GM23338 (cell line): ENCODE measurements around the gene IRF2BPL. TPM values are rescaled to one million over a fixed set of nuclear protein-coding genes. Genes with fewer than 3 reads are reported as not detected.

Experiments
- ATAC-seq: fragments of 200-7000 bp; cut with Tn5 transposase; 3 replicates; pipeline ENCODE4 v1.9.1; 2020
- DNase-seq: peaks from one replicate; pipeline ENCODE4 v3.0.0-alpha.2; 2015; ENCODE audit warnings: low spot score
- H2AFZ ChIP-seq: fragments of 200-600 bp; sonication (generic); 2 replicates; pipeline ENCODE4 v1.8.0; 2016; ENCODE audit warnings: antibody characterized with exemption, mild to moderate bottlenecking, moderate library complexity
- H3F3A ChIP-seq: fragments of 200-600 bp; sonication (generic); replicated peaks from 2 replicates; pipeline ENCODE4 v1.8.0; 2017; ENCODE audit warnings: antibody characterized with exemption, mixed run types, low read depth
- H3K27ac ChIP-seq: fragments of 200-600 bp; sonication (generic); 2 replicates; pipeline ENCODE4 v1.6.1; 2016; ENCODE audit warnings: low read depth
- H3K27me3 ChIP-seq: fragments of 200-600 bp; sonication (generic); 2 replicates; pipeline ENCODE4 v1.8.0; 2016; ENCODE audit warnings: mild to moderate bottlenecking, mixed run types, moderate library complexity; ENCODE audit not compliant: insufficient read depth
- H3K36me3 ChIP-seq: fragments of 200-600 bp; sonication (generic); 2 replicates; pipeline ENCODE4 v1.8.0; 2016; ENCODE audit warnings: mild to moderate bottlenecking; ENCODE audit not compliant: insufficient read depth
- H3K4me1 ChIP-seq: fragments of 200-600 bp; sonication (generic); 2 replicates; pipeline ENCODE4 v1.8.0; 2016; ENCODE audit warnings: mild to moderate bottlenecking, moderate library complexity; ENCODE audit not compliant: insufficient read depth
- H3K4me2 ChIP-seq: fragments of 200-600 bp; sonication (generic); 2 replicates; pipeline ENCODE4 v1.7.1; 2017; ENCODE audit warnings: mixed run types
- H3K4me3 ChIP-seq: fragments of 200-600 bp; sonication (generic); 2 replicates; pipeline ENCODE4 v1.6.1; 2016; ENCODE audit warnings: mixed run types
- H3K79me2 ChIP-seq: fragments of 200-600 bp; sonication (generic); replicated peaks from 2 replicates; pipeline ENCODE4 v1.8.0; 2017; ENCODE audit warnings: mild to moderate bottlenecking; ENCODE audit not compliant: insufficient read depth
- H3K9me2 ChIP-seq: fragments of 200-600 bp; sonication (generic); 2 replicates; pipeline ENCODE4 v1.8.0; 2017; ENCODE audit not compliant: insufficient read depth
- H4K20me1 ChIP-seq: fragments of 200-600 bp; sonication (generic); replicated peaks from 2 replicates; pipeline ENCODE4 v1.8.0; 2017; ENCODE audit warnings: mild to moderate bottlenecking; ENCODE audit not compliant: insufficient read depth
- H3K27ac Mint-ChIP-seq: 2 replicates; pipeline ENCODE4 v1.8.0; 2020; ENCODE audit warnings: inconsistent platforms, mild to moderate bottlenecking, moderate library complexity, mixed read lengths
- H3K27me3 Mint-ChIP-seq: 3 replicates; pipeline ENCODE4 v1.8.0; 2022; ENCODE audit warnings: low read depth, mild to moderate bottlenecking, moderate library complexity, mixed read lengths, inconsistent platforms; ENCODE audit not compliant: insufficient read depth, poor library complexity
- H3K36me3 Mint-ChIP-seq: 3 replicates; pipeline ENCODE4 v1.8.0; 2021; ENCODE audit warnings: low read depth, mild to moderate bottlenecking, inconsistent platforms, moderate library complexity, mixed read lengths
- H3K4me1 Mint-ChIP-seq: 3 replicates; pipeline ENCODE4 v1.8.0; 2020; ENCODE audit warnings: mild to moderate bottlenecking, inconsistent platforms, mixed read lengths
- H3K4me3 Mint-ChIP-seq: 3 replicates; pipeline ENCODE4 v1.8.0; 2021; ENCODE audit warnings: moderate library complexity, mild to moderate bottlenecking, inconsistent platforms, mixed read lengths
- H3K9me3 Mint-ChIP-seq: 3 replicates; pipeline ENCODE4 v1.8.0; 2020; ENCODE audit warnings: moderate library complexity, mild to moderate bottlenecking, inconsistent platforms, mixed read lengths
- CREB1 ChIP-seq: fragments of 250-450 bp; sonication (Bioruptor Pico); IDR thresholded peaks from 2 replicates; pipeline ENCODE4 v1.5.0; 2020; ENCODE audit warnings: low read depth, mild to moderate bottlenecking, moderate library complexity
- EZH2 ChIP-seq: fragments of 200-600 bp; sonication (generic); IDR thresholded peaks from one replicate; pipeline ENCODE4 v1.8.0; 2017; ENCODE audit warnings: antibody characterized with exemption, mild to moderate bottlenecking, low read depth; ENCODE audit not compliant: unreplicated experiment
- JUNB ChIP-seq: IDR thresholded peaks from one replicate; pipeline ENCODE4 v1.6.1; 2016; ENCODE audit warnings: antibody characterized with exemption; ENCODE audit not compliant: unreplicated experiment
- POLR2AphosphoS5 ChIP-seq: IDR thresholded peaks from 2 replicates; pipeline ENCODE4 v1.6.1; 2016; ENCODE audit warnings: antibody characterized with exemption, low read depth
- REST ChIP-seq: IDR thresholded peaks from one replicate; pipeline ENCODE4 v1.6.1; 2018; ENCODE audit warnings: antibody characterized with exemption; ENCODE audit not compliant: unreplicated experiment
- STAT1 ChIP-seq: IDR thresholded peaks from one replicate; pipeline ENCODE4 v1.6.1; 2016; ENCODE audit warnings: antibody characterized with exemption; ENCODE audit not compliant: unreplicated experiment
- ZNF331 ChIP-seq: fragments of 250-450 bp; sonication (Bioruptor Pico); IDR thresholded peaks from 2 replicates; pipeline ENCODE4 v1.5.0; 2020; ENCODE audit warnings: low read depth, mild to moderate bottlenecking, moderate library complexity
- polyA plus RNA-seq: library from polyadenylated mRNA; unstranded; fragments of >200 nt; fragmentation: Nextera tagmentation; extraction: Ambion mirVana; gene quantifications from 2 replicates; pipeline ENCODE4 v1.2.1, GENCODE V29; 2016
- total RNA-seq: library from RNA; depleted of rRNA; stranded (reverse); fragments of >200 nt; shearing (Covaris generic); gene quantifications from 2 replicates; pipeline ENCODE4 v1.2.3, GENCODE V29; 2014

The IRF2BPL gene
- total and polyA plus RNA-seq, 2 experiments from 2014 or later: 11.2 to 119 TPM

GRCh38 chr14:77039285-77040058 lies 11.0 kb upstream of the IRF2BPL start (continued):
- TF ChIP-seq REST (no peak), EZH2 (no peak), ZNF331 (CRISPR knock-in tag) (no peak)

DNA sequence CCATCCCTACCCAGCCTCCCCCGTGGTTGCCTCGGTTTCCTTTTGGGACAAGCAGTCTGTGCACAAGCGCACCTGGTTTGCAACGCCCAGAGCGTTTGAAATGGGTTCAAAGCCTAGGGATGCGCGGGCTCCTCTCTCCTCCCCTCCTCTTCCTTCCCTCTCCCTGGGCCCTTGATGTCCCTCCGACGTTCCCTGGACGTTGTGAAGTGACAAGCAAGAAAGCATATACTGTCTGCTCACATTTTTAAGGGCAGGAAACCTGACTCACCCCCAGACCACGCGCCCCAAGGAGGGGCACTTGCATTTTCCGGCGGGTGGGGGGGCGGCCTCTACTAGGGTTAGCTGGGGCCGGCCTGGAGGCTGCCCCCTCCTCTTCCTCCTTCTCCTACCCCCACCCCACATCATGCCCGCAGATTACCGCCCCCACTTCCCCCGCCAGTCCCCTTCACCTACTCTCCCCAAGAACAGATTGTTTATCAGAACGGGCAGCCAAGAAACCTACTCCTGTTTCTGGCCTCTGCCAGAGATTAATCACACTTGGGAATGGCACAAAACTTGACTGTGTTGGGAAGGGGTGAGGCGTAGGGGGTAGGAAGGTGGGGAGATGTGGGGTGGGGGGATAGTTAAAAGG lies 9.5 kb upstream of the IRF2BPL start:
- Histone ChIP-seq H2AFZ (peak overlapping the region; percentile 88), H3K9me2 (no peaks in the 10 kb centered on the region), H4K20me1 (no peaks in the 10 kb centered on the region), H3K27ac (no peak overlapping the region), H3K27me3 (peaks cover 16% of the 10 kb centered on the region), H3K4me1 (peaks cover 73% of the 10 kb centered on the region), H3F3A (peaks cover 29% of the 10 kb centered on the region; the same call in 1 of the 2 replicates), H3K4me3 (peak overlapping the region; percentile 69), H3K79me2 (no peaks in the 10 kb centered on the region), H3K36me3 (no peaks in the 10 kb centered on the region), H3K4me2 (peak overlapping the region; percentile 92)
- H3K4me3 Mint-ChIP-seq: peak overlapping the region; percentile 28
- no peaks in the 10 kb centered on the region for H3K36me3 Mint-ChIP-seq
- H3K27ac Mint-ChIP-seq: no peak overlapping the region; the same call in 1 of the 2 replicates
- DNase-seq: peak; percentile 43
- H3K27me3 Mint-ChIP-seq: peaks cover 30% of the 10 kb centered on the region
- no peak for TF ChIP-seq JUNB
- TF ChIP-seq ZNF331 (CRISPR knock-in tag): no peak
- no peak for TF ChIP-seq EZH2
- TF ChIP-seq STAT1: no peak
- TF ChIP-seq REST: no peak
- no peak for TF ChIP-seq POLR2AphosphoS5
- no peak for TF ChIP-seq CREB1 (CRISPR knock-in tag)
- no peak for ATAC-seq
- H3K4me1 Mint-ChIP-seq: peaks cover 73% of the 10 kb centered on the region
- no peaks in the 10 kb centered on the region; the same call in 2 of the 3 replicates for H3K9me3 Mint-ChIP-seq
